KMS-11 (cell line): ENCODE measurements around the gene FHAD1.

Experiments
- H2AFZ ChIP-seq: fragments of 200-600 bp; sonication (generic); 2 replicates; pipeline ENCODE4 v1.6.1; 2016; ENCODE audit warnings: antibody characterized with exemption, mixed run types, low read depth
- H3K27ac ChIP-seq: fragments of 200-600 bp; sonication (generic); 2 replicates; pipeline ENCODE4 v1.6.1; 2016; ENCODE audit warnings: mild to moderate bottlenecking, mixed run types
- H3K27me3 ChIP-seq: fragments of 200-600 bp; sonication (generic); 2 replicates; pipeline ENCODE4 v1.6.1; 2017; ENCODE audit warnings: mild to moderate bottlenecking, low read depth, mixed run types, moderate library complexity; ENCODE audit not compliant: insufficient read depth
- H3K36me3 ChIP-seq: fragments of 200-600 bp; sonication (generic); 2 replicates; pipeline ENCODE4 v1.6.1; 2017; ENCODE audit warnings: mild to moderate bottlenecking, mixed run types; ENCODE audit not compliant: insufficient read depth
- H3K4me1 ChIP-seq: fragments of 200-600 bp; sonication (generic); 2 replicates; pipeline ENCODE4 v1.6.1; 2016; ENCODE audit warnings: mild to moderate bottlenecking, low read depth, mixed run types; ENCODE audit not compliant: poor library complexity, severe bottlenecking
- H3K4me2 ChIP-seq: fragments of 200-600 bp; sonication (generic); 2 replicates; pipeline ENCODE4 v1.7.0; 2016; ENCODE audit warnings: mild to moderate bottlenecking, mixed run types
- H3K4me3 ChIP-seq: fragments of 200-600 bp; sonication (generic); IDR thresholded peaks from 2 replicates; pipeline ENCODE4 v1.6.1; 2017; ENCODE audit warnings: low read depth, low read length, mixed read lengths; ENCODE audit not compliant: insufficient read depth
- H3K79me2 ChIP-seq: fragments of 200-600 bp; sonication (generic); 2 replicates; pipeline ENCODE4 v1.6.1; 2016; ENCODE audit warnings: low read depth, mixed run types; ENCODE audit not compliant: insufficient read depth
- H3K9ac ChIP-seq: fragments of 200-600 bp; sonication (generic); 2 replicates; pipeline ENCODE4 v1.6.1; 2016; ENCODE audit warnings: mild to moderate bottlenecking, mixed run types
- H4K20me1 ChIP-seq: fragments of 200-600 bp; sonication (generic); 2 replicates; pipeline ENCODE4 v1.6.1; 2016; ENCODE audit warnings: mild to moderate bottlenecking, mixed run types; ENCODE audit not compliant: insufficient read depth
- TF ChIP-seq, protein P1 (sequence below): fragments of 200-600 bp; sonication (generic); conservative IDR thresholded peaks from 2 replicates; pipeline ENCODE4 v1.6.1; 2017; ENCODE audit warnings: low read depth, mild to moderate bottlenecking, antibody characterized with exemption, low read length, moderate library complexity, mixed read lengths

Gene FHAD1

DNA sequence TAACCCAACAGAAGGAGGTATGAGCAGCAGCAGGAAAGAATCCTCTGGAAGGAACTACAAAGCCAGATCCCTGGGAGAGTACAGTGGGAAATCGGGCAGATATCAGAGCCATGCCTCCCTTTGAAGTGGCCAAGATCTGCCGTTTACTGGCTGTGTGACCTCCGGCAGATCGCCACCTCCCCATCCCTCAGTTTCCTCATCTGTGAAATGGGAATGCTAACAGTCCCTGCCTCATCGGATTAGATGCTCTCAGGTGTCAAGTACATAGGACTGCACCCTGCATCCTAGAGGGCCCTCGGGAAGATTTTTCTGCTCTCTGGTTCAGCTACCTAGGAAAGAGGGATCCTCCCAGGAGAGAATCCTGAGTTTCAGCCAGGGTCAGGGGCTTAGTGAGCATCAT is 102.1 kb downstream of the FHAD1 start:
- H3K27me3 ChIP-seq = peaks cover 40% of the 10 kb centered on the region; the same call in 1 of the 2 replicates
- H4K20me1 ChIP-seq = no peaks in the 10 kb centered on the region
- no peak overlapping the region for H2AFZ ChIP-seq
- no peak overlapping the region for H3K27ac ChIP-seq
- no peaks in the 10 kb centered on the region for H3K4me1 ChIP-seq
- TF ChIP-seq, protein P1, sequence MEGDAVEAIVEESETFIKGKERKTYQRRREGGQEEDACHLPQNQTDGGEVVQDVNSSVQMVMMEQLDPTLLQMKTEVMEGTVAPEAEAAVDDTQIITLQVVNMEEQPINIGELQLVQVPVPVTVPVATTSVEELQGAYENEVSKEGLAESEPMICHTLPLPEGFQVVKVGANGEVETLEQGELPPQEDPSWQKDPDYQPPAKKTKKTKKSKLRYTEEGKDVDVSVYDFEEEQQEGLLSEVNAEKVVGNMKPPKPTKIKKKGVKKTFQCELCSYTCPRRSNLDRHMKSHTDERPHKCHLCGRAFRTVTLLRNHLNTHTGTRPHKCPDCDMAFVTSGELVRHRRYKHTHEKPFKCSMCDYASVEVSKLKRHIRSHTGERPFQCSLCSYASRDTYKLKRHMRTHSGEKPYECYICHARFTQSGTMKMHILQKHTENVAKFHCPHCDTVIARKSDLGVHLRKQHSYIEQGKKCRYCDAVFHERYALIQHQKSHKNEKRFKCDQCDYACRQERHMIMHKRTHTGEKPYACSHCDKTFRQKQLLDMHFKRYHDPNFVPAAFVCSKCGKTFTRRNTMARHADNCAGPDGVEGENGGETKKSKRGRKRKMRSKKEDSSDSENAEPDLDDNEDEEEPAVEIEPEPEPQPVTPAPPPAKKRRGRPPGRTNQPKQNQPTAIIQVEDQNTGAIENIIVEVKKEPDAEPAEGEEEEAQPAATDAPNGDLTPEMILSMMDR = no peak
- no peak overlapping the region for H3K9ac ChIP-seq
- H3K4me3 ChIP-seq = no peak overlapping the region
- no peaks in the 10 kb centered on the region for H3K79me2 ChIP-seq
- no peak overlapping the region for H3K4me2 ChIP-seq
- H3K36me3 ChIP-seq = no peaks in the 10 kb centered on the region

DNA sequence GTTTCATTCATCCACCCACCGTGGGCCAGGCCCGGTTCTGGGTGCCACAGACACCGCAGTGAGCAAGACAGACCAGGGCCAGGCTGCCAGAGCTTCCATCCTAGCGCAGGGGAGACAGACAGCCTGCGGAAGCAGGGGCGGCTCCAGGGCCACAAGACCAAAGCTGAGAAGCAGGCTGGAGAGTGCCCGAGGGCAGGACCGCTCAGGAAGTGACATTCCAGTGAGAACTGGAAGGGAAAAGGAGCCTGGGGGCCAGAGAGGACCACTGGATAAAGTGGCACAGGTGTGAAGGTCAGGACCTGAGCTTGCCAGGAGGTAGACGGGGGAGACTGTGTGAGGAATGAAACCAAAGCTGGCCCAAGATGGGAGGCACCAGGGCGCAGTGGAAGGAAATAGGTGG is 103.1 kb downstream of the FHAD1 start:
- Histone ChIP-seq H3K4me1 (no peaks in the 10 kb centered on the region), H3K36me3 (no peaks in the 10 kb centered on the region), H3K27ac (no peak overlapping the region), H3K27me3 (peaks cover 29% of the 10 kb centered on the region; the same call in 1 of the 2 replicates), H3K4me2 (no peak overlapping the region), H3K9ac (no peak overlapping the region), H4K20me1 (no peaks in the 10 kb centered on the region), H3K79me2 (no peaks in the 10 kb centered on the region), H3K4me3 (no peak overlapping the region), H2AFZ (no peak overlapping the region)
- TF ChIP-seq, protein P1 = no peak

DNA sequence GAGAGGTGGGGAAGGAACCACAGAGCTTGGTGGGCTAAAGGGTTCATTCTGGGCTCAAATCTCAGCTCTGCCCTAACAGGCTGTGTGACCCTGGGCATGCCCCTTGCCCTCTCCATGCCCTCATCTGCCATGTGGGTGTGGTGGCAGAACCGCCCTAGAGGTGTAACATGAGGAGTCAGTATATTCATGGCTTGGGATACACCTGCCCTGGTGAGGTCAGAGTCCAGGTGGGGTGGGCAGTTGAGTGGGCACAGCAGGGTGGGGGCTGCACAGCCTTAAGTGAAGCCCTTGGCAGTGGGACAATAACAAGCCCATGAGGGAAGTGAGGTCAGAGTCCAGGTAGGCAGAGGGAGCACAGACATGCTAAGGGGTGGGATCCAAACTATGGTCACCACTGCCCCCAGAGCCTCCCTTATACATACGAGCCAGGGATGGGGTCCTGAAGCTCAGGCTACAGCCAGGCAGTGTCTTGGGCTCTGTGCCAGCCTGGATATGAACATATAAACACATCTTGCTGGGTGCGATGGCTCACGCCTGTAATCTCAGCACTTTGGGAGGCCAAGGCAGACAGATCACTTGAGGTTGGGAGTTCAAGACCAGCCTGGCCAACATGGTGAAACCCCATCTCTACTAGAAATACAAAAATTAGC is 103.7 kb downstream of the FHAD1 start:
- Histone ChIP-seq H4K20me1 (no peaks in the 10 kb centered on the region), H3K4me3 (no peak overlapping the region), H3K4me2 (no peak overlapping the region), H3K4me1 (no peaks in the 10 kb centered on the region), H3K27ac (no peak overlapping the region), H3K9ac (no peak overlapping the region), H3K79me2 (no peaks in the 10 kb centered on the region), H3K36me3 (no peaks in the 10 kb centered on the region), H3K27me3 (peaks cover 24% of the 10 kb centered on the region; the same call in 1 of the 2 replicates), H2AFZ (no peak overlapping the region)
- TF ChIP-seq, protein P1 = no peak

DNA sequence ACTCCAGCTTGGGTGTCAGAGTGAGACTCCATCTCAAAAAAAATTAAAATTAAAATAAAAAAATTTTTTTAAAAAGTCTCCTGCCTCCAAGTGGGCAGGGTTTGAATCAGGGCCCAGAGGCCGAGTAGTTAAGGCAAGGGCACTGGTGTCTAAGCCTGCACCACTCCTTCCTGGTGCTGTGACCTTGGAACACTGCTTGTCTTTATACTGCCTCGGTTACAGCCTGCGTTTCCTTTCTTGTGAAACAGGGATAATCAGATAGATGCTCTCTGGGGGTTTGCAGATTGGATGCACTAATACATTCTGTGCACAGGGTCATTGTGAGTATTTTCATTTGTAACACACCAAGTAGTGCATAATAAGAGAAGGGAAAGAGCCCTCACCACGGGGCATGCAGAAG is 104.3 kb downstream of the FHAD1 start:
- Histone ChIP-seq H3K27ac (no peak overlapping the region), H3K4me3 (no peak overlapping the region), H3K27me3 (peaks cover 22% of the 10 kb centered on the region; the same call in 1 of the 2 replicates), H3K9ac (no peak overlapping the region), H3K36me3 (no peaks in the 10 kb centered on the region), H4K20me1 (no peaks in the 10 kb centered on the region), H3K79me2 (no peaks in the 10 kb centered on the region), H3K4me1 (no peaks in the 10 kb centered on the region), H2AFZ (no peak overlapping the region), H3K4me2 (no peak overlapping the region)
- TF ChIP-seq, protein P1 = no peak
